ENCODE results near the gene CPSF4.

The CPSF4 gene

DNA sequence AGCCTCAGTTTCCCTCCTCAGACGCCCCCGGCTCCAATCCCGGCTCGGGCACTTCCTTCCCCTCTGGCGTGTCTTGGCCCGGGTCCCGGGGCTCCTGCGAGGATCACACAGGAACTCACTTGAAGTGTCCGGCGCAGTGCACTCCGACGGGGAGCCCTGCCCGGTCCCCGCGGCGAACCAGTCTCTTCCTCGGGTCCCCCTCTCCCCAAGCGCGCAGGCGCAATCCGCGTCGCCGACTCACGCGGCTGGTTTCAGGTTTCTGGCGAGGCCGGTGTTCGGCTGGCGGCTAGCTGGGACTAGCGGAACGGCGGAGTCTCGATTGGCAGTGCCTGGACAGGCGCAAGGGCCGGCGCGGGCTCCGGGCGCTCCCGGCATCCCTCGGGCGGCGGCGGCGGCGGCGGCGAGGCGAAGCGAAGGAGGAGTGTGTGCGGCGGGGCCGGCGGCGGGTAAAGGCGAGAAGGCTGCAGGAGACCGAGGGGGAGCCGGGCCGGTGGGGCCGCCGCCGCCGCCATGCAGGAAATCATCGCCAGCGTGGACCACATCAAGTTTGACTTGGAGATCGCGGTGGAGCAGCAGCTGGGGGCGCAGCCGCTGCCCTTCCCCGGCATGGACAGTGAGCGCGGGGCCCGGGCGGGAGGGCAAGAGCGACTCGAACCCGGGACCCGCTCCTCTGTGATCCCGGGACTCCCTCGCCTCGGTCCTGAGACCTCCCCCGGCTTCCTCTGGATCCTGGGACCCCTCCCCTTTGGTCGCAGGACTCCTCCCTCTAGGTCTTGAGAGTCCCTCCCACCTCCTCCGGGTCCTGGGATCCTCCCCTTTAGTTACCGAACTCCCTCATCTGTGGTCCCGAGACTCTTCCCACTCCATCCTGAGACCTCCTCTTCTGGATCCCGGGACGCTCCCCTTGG lies at the start of gene CPSF4, which contains the start of gene PTCD1:
Gene CPSF4 (plus strand): TSS at position 371 of the 908 bp plus-strand sequence. CDS start 140 bp downstream, at position 511.
Gene PTCD1 (minus strand): TSS at position 226 of the 908 bp plus-strand sequence. CDS start 3,556 bp downstream, outside the sequence.
- DNase-seq (ENCODE audit: low spot score), result peak; percentile 94

- no peak for DNase-seq (ENCODE audit: low spot score)
Measured at GRCh38 chr7:99389772-99390171, 49.0 kb upstream of the CPSF4 start.

DNA sequence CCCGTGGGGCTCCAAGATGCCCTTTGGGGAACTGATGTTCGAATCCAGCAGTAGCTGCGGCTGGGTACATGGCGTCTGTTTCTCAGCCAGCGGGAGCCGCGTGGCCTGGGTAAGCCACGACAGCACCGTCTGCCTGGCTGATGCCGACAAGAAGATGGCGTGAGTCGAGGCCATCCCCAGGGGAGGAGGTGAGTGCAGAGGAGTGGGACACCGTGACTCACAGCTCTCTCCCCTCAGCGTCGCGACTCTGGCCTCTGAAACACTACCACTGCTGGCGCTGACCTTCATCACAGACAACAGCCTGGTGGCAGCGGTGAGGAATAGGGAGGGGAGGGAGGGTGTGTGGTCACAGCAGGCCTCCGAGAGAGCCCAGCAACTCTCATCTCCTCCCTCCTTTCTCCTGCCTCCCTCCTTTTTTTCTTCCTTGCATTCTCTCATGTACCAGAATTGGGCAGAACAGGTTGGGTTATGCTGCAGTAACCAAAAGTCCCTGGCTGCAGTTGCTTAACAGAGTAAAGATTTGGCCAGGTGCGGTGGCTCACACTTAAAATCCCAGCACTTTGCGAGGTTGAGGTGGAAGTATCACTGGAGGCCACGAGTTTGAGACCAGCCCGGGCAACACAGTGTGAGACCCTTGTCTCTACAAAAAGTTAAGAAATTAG lies 47.7 kb upstream of the CPSF4 start:
- DNase-seq (ENCODE audit: low spot score), result no peak

DNA sequence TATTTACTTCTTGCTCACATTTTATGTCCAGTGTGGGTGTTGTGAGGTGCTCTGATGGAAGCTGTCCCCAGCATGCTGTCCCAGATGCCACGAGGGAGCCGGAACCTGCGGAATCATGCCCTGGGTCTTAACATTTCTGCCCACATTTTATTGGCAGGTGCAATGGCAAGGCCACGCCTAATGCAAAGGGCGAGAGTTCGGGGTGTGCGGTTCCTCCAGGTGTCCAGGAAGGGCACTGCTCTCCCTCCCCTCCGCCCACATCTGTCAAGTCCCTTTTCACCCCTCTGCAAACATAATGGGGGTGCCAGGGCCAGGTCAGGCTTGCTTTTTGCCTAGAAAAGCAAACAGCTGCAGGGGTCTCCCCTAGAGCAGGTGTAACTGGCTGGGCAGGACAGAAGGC lies 46.7 kb upstream of the CPSF4 start:
- DNase-seq (ENCODE audit: low spot score), result no peak

DNA sequence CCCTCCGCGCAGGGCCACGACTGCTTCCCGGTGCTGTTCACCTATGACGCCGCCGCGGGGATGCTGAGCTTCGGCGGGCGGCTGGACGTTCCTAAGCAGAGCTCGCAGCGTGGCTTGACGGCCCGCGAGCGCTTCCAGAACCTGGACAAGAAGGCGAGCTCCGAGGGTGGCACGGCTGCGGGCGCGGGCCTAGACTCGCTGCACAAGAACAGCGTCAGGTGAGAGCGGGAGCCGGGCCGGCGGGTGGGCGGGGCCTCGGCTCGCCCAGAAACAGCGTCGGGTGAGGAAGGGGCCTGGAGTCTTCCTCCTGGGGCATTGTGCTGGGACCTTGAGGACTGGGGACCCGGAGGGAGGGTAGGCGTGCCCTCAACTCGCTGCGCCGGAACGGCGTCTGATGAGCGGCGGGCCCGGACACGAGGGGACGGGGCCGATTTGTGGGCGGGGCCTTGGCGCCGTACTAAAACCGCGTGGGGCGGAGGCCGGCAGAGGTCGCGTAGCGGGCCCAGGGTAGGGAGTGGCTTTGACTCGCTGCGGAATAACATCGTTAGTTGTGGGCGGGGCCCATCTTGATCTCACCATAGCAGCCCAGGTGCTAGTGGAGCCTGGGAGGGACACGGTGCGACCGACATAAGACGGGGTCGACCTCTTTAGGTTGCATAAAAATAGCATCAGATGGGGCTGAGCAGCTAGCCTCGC lies 45.9 kb upstream of the CPSF4 start:
- DNase-seq (ENCODE audit: low spot score), result peak; percentile 77

DNA sequence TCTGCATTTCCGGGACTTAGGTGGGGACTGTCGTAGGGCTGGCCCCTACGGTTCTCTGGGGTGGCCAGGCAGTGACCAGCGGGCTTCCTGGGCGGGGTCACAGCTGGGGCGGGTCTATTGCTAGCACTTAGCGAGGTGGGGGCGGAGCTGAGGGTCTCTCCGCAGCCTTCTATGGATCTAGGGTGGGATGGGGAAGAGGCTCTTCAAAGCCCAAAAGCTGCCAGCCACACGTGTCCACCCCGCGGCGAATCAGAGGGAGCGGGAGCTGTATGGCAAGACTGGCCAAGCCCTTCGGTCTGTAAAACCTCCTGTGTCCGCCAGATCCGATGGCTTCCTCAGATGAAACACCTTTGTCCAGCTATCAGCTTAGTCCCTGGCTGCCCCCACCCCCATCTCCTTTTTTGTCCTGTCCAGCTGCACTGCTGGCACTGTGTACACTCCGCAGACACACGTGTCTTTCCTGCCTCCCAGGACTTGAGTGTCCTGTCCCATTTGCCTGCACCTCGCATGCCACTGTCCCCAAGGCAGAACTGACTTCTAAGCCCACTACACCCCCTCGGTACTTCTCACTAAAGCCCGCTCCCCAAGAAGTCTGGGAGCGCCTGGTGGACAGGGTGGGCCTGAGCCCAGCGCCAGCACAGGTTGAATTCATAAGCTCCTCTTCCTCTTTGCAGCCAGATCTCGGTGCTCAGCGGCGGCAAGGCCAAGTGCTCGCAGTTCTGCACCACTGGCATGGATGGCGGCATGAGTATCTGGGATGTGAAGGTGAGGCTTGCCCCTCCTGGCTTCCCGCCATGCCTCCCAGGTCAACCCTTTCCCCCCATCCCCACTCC lies 45.2 kb upstream of the CPSF4 start:
- peak; percentile 60 for DNase-seq (ENCODE audit: low spot score)

GRCh38 chr7:99394188-99394502 lies 44.6 kb upstream of the CPSF4 start:
- no peak for DNase-seq (ENCODE audit: low spot score)

DNA sequence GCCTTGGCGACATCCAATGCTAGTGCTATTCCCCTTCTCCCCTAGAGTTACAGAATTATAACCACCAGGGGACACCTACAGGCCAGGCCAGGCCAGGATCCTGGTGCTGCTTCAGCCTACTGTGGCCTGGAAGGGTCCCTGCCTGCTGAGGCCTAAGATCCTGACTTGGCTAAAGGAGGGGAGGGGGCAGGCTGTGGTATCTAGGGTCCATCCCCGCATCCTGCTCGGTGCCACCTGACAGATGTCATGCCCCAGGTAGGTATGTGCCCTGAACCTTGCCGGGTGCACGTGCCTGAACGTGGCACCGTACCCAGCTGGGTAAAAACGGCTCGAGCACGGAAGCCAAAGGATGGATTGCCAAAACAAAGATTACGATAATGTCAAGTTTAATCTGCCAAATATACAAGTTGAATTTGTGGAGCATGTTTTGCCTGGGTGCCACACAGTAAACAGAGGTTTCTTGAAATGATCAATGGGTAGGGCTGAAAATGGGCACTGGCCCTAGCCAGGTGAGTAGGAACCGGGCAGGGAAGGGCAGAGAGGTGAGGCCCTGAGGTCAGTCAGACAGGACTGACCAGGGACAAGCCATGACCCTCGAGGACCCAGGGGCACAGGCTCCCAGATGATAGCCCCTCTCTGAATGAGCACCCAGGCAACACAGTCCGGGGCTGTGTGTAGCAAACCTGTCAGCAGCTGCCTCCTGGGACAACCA lies 43.0 kb upstream of the CPSF4 start:
- DNase-seq (ENCODE audit: low spot score), result peak; percentile 20

GRCh38 chr7:99396418-99397296 lies 42.1 kb upstream of the CPSF4 start:
- DNase-seq (ENCODE audit: low spot score), result no peak

- DNase-seq (ENCODE audit: low spot score), result peak; percentile 25
Measured at GRCh38 chr7:99397297-99397983, 41.3 kb upstream of the CPSF4 start.

- DNase-seq (ENCODE audit: low spot score), result no peak
Measured at GRCh38 chr7:99398891-99399445, 39.8 kb upstream of the CPSF4 start.

GRCh38 chr7:99399597-99399996 lies 39.1 kb upstream of the CPSF4 start:
- DNase-seq (ENCODE audit: low spot score), result no peak

DNA sequence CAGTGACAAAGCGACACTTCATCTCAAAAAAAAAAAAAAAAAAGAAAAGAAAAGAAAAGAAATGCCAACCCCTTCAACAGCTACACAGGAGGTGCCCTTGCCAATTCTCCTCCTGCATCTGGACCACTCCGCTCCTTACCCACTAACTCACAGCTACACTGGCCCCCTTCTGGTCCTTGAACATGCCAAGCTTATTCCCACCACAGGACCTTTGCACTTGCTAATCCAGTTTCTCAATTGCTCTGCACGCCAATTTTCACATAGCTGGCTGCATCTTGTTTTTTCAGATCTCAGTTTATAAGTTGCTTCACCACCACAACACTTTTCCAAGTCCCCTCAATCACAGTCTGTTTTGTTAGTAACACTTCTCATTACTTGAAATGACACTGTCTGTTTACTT lies 35.9 kb upstream of the CPSF4 start:
- no peak for DNase-seq (ENCODE audit: low spot score)

GRCh38 chr7:99403764-99404163 lies 35.0 kb upstream of the CPSF4 start:
- DNase-seq (ENCODE audit: low spot score), result no peak

DNA sequence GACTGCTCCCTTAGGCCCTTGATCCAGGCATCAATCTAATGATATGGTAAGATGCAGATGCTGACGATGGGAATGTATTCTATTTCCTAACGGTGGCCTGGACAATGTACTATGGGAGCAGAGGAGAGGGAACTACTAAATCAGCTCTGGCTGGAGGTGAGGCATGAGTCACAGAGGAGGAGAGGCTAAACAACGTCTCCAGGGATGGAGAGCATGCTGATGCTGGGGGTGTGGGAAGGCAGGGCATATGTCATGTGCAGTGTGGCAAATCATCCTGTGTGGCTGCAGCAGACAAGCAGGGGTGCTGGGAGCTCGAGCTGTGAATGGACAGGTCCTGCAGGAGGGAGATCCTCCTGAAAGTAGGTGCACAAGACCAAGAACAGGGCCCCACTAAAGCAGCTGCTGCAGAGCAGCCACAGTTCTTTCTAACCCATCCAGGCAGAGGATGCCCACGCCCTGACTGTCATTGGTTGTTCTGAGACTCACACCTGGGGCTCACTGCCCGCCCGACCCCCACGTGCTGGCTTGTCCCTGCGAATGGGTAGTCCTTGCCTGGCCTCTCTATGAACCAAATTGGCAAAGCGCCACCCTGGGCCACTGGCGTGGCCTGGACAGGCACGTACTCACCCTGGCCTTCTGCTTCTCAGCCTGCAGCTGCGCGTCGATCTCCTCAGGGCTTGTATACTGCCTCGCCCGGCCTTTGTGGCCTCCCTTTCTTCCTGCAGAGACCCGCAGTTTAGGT lies 34.3 kb upstream of the CPSF4 start:
- no peak for DNase-seq (ENCODE audit: low spot score)

- DNase-seq (ENCODE audit: low spot score), result no peak
Measured at GRCh38 chr7:99404977-99405320, 33.8 kb upstream of the CPSF4 start.

DNA sequence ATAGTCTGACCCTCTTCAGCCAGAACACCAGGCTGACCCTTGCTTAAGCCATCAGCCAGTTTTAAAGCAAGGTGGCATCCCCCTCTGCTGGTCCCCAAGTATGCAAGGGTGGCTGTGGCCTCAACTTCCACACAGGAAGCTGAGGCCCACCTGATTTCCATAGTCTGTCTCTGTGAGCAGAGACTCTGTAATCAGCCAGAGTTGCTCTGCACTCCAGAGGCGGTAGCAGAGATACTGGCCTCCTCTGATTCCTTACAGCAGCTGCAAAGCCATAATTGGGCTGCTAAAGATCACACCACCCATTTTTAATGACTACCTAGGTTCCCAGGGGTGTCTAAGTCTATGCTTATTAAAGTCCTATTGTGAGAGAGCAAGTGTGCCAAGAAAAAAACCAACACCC lies 32.2 kb upstream of the CPSF4 start:
- no peak for DNase-seq (ENCODE audit: low spot score)

DNA sequence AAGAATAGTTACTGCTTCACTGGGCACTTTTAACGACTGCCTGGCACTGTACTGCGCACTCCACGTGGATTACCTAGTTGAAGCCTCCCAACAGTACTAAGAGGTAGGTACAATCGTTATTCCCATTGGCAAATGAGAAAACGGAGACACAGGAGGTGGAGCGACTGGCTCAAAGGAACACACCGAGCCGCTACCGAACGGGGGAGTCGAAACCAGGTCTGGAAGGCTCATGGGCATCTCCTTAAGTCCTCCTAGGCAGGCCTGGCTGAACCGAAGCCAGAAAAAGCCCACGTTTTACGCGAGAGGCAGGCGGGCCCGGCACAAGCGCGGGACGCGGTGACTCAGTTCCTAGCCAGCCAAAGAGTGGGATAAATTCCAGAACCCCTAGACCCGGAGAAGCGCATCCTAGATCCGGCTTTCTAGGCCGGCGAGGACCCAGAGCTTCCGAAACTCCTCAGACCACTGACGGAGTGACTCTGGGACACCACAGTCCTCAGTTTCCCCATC lies 30.8 kb upstream of the CPSF4 start:
- peak; percentile 24 for DNase-seq (ENCODE audit: low spot score)

All from cerebellar cortex (tissue), 1 donor.